ENCODE data around the gene SIGLEC14.
"Not testable (repeated sequence)": the region's sequence is repeated elsewhere in the genome, so short reads cannot be mapped to it uniquely, and the experiment has no call there.

SIGLEC14 gene

GRCh38 chr19:51675911-51676565, 29.4 kb upstream of the SIGLEC14 start:
- DNase-seq, result not testable (repeated sequence)

- DNase-seq, result no peak
Measured at GRCh38 chr19:51668216-51668615, 21.6 kb upstream of the SIGLEC14 start.

- no peak for DNase-seq
Measured at GRCh38 chr19:51664997-51665396, 18.4 kb upstream of the SIGLEC14 start.

- DNase-seq, result no peak
Measured at GRCh38 chr19:51664131-51664530, 17.5 kb upstream of the SIGLEC14 start.

GRCh38 chr19:51663650-51664049, 17.0 kb upstream of the SIGLEC14 start:
- no peak for DNase-seq

GRCh38 chr19:51660975-51661600, 14.5 kb upstream of the SIGLEC14 start:
- peak in 4 of 5 donors; percentile 12 to 48 (median 22) for DNase-seq

GRCh38 chr19:51654783-51655182, 8.2 kb upstream of the SIGLEC14 start:
- peak in 1 of 5 donors; percentile 0 for DNase-seq

- DNase-seq, result no peak
Measured at GRCh38 chr19:51653162-51653561, 6.5 kb upstream of the SIGLEC14 start.

- peak in 1 of 5 donors; percentile 0 for DNase-seq
Measured at GRCh38 chr19:51652266-51652665, 5.6 kb upstream of the SIGLEC14 start.

GRCh38 chr19:51651216-51651846, 4.7 kb upstream of the SIGLEC14 start:
- DNase-seq, result peak in 1 of 5 donors; percentile 0

- no peak for DNase-seq
Measured at GRCh38 chr19:51647318-51647717, 693 bp upstream of the SIGLEC14 start.

GRCh38 chr19:51644636-51645271, 1.9 kb downstream of the SIGLEC14 start:
- no peak for DNase-seq

GRCh38 chr19:51641648-51642047, 5.0 kb downstream of the SIGLEC14 start:
- DNase-seq, result no peak

- no peak for DNase-seq
Measured at GRCh38 chr19:51640386-51640785, 6.2 kb downstream of the SIGLEC14 start.

- DNase-seq, result no peak
Measured at GRCh38 chr19:51639916-51640315, 6.7 kb downstream of the SIGLEC14 start.

GRCh38 chr19:51637362-51637978, 9.2 kb downstream of the SIGLEC14 start:
- no peak for DNase-seq

GRCh38 chr19:51632126-51632525, 14.5 kb downstream of the SIGLEC14 start:
- no peak for DNase-seq

GRCh38 chr19:51630315-51630714, 16.3 kb downstream of the SIGLEC14 start, which contains the start of gene SIGLEC5:
TSS of gene SIGLEC5 (minus strand) at chr19:51630401. CDS start at chr19:51630335, 66 bp downstream.
- not testable (repeated sequence) for DNase-seq

GRCh38 chr19:51628153-51628939, 18.3 kb downstream of the SIGLEC14 start:
- no peak for DNase-seq

- no peak for DNase-seq
Measured at GRCh38 chr19:51627491-51628138, 19.0 kb downstream of the SIGLEC14 start.

GRCh38 chr19:51626675-51627074, 19.9 kb downstream of the SIGLEC14 start:
- DNase-seq, result no peak

- DNase-seq, result no peak
Measured at GRCh38 chr19:51621178-51621577, 25.4 kb downstream of the SIGLEC14 start.

All from T-helper 1 cell (primary cell).